Measurements from ENCODE around the gene CTNNA2.

GRCh38 chr2:79799729-79800128, 286.9 kb downstream of the CTNNA2 start:
- TF ChIP-seq CTCF (conservative IDR thresholded peaks at IDR 0.05 in 1 of 2, IDR thresholded peaks at IDR 0.05 in 1 of 2; ENCODE audit: extremely low read depth in 1 of 2, insufficient read depth in 1 of 2, low read depth in 1 of 2, low read length in 2 of 2) (no peak), EZH2 (IDR thresholded peaks at IDR 0.05; ENCODE audit: borderline replicate concordance, low read length) (no peak)

All from mammary epithelial cell (primary cell).